Posterior cingulate gyrus (tissue), 11 donors: ENCODE measurements around the gene SOCS1.
"Not testable (repeated sequence)": the region's sequence is repeated elsewhere in the genome, so short reads cannot be mapped to it uniquely, and the experiment has no call there.

Experiments used
- DNase-seq, 10 donors: peaks; one replicate each; pipeline versions ENCODE4 v3.0.0 to v3.0.0-alpha.2; 2020 to 2021; ENCODE audit warnings: mixed read lengths in 3 of 10
- intact Hi-C: fragments of 100-400 bp; cut with DNase I; formaldehyde crosslinking; loops from one replicate; pipeline ENCODE4 v1.15.1; 2023

SOCS1 gene, protein sequence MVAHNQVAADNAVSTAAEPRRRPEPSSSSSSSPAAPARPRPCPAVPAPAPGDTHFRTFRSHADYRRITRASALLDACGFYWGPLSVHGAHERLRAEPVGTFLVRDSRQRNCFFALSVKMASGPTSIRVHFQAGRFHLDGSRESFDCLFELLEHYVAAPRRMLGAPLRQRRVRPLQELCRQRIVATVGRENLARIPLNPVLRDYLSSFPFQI

DNA sequence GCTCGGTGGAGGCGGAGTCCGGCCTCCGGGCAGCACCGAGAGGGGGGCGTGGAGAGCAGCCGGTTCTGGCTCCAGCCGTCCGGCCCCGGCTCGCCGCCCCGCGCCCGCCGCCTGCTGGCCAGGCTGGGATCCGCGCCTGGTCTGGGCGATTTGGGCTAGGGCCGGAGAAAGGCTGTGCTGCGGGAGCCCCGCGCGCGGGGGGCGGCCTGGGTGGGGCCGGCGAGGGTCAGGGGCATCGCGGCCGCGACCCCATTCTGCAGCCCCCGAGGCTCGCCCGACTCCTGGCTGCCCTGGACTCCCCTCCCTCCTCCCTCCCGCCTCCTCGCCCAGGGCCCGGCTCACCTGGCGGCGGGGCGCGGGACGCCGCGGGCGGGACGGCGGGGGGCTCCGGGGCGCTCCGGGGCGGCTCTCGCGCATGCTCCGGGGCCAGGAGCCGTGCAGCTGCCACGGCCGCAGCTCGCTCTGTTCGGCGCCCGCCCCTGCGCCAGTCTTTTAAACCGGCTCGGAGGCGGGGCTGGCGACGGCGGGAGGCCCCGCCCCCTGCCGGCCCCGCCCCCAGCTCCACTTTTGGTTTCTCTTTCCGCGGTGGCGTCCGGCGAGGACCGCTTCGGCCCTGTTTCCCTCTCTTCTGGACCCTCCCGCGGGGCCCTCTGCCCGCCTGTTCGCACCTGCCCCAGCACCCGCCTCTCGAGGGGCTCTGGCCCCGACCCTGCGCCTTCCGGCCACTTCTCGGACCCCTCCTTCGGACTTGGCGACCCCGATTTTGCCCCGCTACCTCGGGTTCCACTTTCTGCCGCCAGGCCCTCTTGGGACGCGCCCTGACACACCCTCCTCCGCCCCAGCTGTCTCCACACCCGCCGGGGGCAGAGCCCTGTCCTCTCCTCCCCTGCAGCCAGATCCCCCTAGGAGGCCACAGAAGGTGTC is at the start of gene SOCS1:
Gene SOCS1, minus strand, starts transcription at position 468 of the 924 bp plus-strand sequence. CDS start 726 bp downstream, outside the sequence.
- DNase-seq, result peak; percentile 63 to 97 (median 72)
- intact Hi-C loops, result loop anchor here (2.0 kb wide), 2 partner anchors 285 to 291 kb away; no protein-coding TSS in a partner anchor

DNA sequence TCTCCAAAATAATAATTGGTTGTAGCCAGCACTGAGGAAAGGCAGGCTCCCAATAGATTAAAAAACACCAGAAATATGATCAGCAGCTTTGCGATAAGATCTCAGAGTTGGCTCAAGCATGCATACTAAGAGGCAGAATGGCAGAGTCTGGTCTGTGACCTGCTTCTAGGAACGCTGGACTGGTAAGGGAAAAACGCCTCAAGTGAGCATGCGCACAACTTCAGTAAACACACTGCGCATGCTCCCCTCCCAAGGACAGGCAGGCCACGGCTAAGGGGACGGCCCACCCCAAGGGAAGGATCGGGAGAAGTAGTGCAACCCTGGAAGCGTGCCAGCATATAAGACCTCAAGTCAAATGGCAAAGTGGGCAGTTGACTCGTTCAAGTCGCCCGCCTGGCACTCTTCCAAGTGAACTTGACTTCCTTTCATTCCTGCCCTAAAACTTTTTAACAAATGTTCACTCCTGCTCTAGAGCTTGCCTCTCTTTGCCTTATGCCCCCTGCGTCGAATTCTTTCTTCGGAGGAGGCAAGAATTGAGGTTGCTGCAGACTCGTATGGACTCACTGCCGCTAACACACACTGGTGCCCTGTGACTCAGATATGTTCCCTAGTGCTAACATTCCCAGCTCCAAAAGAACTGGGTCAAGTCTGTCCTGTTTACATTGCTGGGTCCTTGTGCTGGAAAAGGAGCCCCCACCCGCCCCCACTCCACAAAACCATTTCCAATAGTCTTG is 47.6 kb upstream of the SOCS1 start:
- intact Hi-C loops, result no loop called here
- no peak for DNase-seq

DNA sequence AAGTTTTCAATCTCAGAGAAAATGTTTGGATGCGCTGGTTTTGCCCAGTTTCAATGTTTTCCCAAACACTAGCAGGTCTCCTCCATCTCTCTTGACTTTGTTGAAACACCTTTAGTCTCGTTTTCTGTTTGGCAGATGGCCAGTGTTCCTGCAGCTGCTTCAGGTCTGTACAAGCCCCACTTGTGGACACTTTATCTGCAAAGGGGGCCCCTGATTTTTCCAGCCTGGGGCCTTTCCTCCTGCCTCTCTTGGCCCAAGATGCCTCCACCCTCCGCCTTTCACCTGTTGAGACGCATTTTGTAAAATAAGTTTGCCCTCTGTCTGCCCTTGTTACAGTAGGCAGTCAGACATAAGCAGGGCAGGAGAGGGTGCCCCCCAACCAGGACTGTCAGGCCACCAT is 47.0 kb upstream of the SOCS1 start:
- intact Hi-C loops, result no loop called here

DNA sequence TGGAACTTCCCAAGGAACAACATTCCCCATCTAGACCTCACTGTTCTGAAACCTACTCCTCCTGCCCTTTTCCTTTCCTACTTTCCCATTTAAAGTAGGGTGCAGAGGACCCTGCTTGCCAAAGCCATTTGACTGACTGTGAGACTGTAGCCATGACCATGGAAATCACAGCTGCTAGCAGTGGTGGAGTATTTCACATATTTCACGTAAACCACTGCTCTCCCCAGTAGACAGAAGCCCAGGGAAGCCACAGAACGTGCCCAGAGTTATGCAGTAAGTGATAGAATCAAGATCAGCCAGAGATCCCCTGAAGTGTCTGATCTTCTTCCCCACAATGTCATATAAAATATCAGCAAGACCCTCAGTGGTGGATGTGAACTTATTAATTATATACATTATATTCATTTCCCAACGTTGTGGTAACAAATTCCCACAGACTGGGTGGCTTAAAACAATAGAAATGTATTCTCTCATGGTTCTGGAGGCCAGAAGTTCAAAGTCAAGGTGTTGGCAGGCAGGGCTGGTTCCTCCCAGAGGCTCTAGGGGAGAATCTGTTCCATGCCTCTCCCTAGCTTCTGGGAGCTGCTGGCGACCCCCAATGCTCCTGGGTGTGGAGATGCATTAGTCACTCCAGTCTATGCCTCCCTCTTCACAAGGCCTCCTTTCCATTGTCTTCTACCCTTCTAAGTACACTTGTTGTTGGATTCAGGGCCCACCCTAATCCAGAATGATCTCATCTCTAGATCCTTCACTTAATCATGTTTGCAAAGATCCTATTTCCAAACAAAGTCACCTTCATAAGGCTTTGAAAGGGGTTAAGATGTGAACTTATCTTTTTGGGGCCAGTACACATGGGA is 45.9 kb upstream of the SOCS1 start:
- DNase-seq, result no peak
- intact Hi-C loops, result no loop called here

More for the DNA sequence above, 47.0 kb upstream of the SOCS1 start:
- no peak for DNase-seq

DNA sequence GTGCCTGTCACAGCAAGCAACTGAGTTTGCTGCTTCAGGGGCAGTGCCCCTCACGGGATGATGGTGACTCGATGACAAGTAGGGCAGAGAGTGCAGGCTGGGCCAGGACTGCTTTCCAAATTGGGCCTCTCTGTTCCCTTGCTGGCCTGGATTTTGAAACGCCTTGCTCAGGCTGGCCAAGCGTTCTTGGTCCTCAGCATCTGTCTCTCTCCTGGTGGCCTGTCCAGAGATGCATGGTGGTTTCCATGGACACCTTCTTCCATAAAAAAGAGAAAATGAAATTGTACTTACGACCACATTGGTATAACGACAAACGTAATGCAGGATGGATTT is 44.5 kb upstream of the SOCS1 start:
- intact Hi-C loops, result no loop called here

DNA sequence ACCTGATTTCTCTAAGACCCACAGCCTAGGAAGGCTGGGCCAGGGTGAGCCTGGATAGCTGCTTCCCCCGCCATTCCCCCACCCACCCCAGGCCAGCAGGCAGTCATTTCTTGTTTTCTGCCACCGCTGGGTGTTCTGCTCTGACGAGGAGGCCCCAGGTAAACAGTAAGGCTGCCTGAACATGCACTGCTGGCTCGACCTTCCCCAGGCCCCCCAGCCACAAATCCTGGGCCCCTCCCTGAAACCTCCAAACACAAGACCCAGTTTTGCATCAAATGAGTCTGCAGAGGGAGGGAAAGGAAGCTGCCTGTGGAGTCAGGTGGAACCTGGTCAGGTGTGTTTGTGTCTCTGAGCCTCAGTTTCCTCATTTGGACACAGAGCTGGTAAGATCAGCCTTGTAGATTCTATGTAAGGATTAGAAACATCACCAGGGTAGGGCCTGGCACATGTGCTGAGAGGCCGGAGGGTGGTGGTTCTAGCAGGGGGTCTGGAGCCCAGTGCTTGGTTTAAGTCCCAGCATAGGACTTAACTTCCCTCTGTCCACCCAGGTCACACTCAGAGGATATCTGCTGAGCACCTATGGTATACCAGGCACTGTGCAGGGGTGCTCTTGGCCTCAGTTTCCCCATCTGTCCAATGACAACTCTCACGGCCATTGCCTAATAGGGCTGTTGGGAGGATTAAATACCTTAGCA is 44.0 kb upstream of the SOCS1 start:
- no peak for DNase-seq
- intact Hi-C loops, result no loop called here

More for the DNA sequence above, 44.5 kb upstream of the SOCS1 start:
- no peak for DNase-seq

DNA sequence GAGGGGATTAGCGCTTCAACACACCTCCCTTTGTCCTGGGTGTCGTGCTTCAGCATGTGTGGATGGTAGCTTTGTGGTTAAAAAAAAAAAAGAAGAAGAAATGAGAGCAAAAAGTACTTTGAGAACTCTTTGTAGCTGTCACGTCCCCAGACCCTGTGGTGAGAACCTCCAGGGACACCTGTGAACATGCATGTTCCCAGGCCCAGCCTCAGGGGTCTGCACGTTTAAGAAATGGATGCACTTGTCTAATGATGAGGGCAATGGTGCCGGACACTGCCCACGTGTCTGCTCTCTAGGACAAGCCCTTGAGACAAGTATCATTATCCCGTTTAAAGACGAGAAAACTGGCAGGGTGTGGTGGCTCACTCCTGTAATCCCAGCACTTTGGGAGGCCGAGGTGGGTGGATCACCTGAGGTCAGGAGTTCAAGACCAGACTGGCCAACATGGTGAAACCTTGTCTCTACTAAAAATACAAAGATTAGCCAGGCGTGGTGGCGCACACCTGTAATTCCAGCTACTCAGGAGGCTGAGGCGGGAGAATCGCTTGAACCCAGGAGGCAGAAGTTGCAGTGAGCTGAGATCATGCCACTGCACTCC is 43.0 kb upstream of the SOCS1 start:
- intact Hi-C loops, DNase-seq: not testable (repeated sequence)

DNA sequence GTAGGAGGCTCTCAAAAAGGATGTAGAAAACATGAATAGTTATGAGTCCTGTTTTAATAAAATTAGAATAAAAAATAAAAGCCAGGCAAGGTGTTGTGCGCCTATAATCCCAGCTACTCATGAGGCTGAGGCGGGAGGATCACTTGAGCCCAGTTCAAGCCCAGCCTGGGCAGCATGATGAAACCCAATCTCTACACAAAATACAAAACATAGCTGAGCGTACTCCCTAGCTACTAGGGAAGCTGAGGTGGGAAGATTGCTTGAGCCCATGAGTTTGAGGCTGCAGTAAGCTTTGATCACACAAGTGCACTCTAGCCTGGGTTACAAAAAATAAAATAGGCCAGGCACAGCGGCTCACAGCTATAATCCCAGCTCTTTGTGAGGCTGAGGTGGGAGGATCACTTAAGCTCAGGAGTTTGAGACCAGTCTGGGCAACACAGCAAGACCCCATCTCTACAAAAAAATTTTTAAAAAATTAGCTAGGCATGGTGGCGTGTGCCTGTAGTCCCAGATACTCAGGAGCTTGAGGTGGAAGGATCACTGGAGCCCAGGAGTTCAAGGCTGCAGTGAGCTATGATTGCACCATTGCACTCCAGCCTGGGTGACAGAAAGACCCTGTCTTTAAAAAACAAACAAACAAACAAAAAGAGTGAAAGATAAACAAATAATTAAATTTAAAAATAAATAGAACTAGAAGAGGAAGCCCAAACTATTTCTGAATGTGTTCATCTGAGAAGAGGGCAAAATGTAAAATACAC is 42.3 kb upstream of the SOCS1 start:
- intact Hi-C loops, result no loop called here
- no peak for DNase-seq

DNA sequence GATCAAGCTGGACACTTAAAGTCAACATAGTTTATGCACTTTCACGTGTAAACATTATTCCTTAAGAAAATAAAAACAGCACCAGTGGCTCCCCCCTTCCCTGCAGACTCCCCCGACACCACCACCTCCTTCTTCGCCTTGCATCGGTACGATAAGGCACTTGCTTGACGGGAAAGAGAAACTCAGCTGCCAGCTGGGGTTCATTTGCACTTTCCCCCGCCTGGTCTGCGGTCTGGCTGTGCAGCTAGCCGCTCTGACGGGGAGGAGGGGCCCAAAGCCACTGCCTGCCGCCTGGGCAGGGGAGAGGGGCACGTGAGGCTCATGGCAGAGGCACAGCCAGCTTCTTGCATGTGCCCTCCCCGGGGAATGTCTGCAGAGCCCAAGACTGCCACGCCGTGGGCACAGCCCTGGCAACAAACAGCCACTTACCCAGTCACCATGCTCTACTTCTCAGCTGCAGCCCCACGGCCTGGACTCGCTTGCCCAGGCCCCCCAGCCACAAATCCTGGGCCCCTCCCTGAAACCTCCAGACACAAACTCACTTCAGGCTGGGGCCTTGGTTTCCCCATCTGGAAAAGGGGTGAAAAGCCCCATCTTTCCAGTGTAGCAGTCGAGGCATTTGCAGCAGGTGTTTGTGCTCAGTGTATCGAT is 41.6 kb upstream of the SOCS1 start:
- peak; percentile 57 to 97 (median 71) for DNase-seq
- intact Hi-C loops, result no loop called here

DNA sequence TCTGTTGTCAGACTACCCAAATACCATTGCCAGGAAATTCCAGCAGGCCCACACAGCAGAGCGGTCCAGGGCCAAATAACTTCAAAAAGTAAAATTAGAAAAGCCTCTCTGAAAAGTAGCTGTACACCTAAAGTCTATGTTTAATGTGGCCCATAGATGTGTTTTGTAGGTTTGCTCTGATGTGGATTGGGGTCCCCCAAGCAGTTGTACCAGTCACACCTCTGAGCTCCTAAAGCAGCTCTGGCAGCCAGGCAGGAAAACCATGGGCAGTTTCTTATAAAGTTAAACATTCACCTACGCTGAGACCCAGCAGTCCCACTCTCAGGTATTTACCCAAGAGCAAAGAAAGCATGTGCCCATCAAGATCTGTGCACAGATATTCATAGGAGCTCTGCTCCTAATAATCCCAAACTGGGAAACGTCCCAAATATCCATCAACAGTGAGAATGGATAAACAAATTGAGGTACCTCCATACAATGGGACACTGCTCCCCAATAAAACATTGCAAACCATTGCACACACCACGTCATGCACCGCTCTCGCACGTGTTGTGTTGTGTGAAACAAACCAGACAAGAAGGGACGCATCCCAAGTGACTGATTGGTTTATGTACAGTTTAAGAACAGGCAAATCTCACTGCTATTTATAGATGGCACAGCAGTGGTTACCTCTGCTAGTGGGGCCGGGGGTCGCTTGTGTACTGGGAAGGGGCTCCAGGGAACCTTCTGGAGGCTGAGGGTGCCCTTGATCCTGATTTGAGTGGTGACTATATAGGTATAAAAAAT is 40.9 kb upstream of the SOCS1 start:
- no peak for DNase-seq
- intact Hi-C loops, result no loop called here

DNA sequence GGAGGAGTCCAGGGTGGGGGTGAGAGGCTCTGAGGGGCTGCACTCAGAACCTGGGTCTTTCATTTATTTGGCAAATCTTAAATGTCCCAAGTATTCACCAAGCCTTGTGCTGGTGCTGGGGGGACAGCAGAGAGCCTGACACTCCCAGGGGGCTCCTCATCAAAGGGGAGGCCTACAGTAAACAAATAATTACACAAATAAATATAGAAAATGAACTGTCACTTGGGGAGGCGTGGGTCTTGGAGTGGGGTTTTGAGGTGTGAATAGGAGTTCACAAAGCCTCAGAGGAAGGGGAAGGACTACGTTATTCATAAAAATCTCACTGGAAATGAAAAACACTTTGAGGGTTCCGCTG is 40.3 kb upstream of the SOCS1 start:
- intact Hi-C loops, result no loop called here

DNA sequence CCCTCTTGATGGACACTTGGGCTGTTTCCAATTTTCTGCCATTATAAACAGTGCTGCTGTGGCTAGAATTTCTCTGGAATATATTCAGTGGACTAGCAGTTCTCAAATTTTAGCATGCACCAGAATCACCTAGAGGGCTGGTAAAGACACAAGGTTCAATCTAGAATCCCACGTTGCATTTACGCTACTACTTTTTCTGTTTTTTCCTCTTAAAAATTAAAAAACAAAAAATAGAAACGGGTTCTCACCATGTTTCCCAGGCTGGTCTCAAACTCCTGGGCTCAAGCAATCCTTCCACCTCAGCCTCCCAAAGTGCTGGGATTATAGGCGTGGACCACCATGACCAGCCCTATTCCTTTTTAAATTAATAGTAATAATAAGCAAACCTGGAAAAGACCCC is 39.7 kb upstream of the SOCS1 start:
- intact Hi-C loops, result no loop called here
- no peak for DNase-seq

More for the DNA sequence above, 40.3 kb upstream of the SOCS1 start:
- DNase-seq, result no peak

DNA sequence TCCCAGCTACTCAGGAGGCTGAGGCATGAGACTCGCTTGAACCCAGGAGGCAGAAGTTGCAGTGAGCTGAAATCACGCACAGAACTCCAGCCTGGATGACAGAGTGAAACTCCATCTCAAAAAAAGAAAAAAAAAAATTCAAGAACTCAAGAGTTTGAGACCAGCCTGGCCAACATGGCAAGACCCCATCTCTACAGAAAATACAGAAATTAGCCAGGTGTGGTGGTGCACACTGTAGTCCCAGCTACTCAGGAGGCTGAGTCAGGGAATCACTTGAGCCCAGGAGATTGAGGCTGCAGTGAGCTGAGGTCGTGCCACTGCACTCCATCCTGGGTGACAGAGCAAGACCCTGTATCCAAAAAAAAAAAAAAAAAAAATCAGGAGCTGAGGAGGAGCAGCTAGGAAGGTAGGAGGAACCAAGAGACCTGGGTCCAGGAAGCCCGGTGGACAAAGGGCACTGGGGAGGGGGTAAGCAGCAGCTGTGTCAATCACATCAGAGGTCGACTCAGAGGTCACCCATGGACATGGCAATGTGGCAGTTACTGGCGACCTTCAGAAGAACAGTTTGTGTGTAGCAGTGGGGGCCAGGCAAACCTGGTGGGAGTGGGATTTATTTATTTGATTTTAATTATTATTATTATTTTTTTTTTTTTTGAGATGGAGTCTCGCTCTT is 36.2 kb upstream of the SOCS1 start:
- intact Hi-C loops, result no loop called here
- DNase-seq, result no peak

DNA sequence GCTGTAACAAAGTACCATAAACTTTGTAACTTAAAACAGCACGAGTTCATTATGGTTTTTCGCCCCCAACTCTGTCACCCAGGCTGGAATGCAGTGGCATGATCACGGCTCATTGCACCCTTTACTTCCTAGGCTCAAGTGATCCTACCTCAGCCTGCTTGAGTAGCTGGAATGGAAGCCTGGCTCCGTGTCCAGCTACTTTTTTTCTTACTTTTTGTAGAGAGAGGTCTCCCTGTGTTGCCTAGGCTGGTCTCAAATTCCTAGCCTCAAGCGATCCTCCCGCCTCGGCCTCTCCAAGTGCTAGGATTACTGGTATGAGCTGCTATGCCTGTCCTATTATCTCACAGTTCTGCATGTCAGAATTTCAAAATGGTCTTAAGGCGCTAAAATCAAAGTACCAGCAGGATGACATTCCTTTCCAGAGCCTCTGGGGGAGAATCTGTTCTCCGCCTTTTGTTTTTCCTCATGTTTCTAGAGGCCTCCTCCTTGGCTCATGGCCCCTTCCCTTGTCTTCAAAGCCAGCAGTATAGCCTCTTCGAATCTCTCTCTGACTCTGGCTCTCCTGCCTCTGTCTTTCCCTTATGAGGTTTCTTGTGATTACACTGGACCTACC is 35.2 kb upstream of the SOCS1 start:
- no peak for DNase-seq
- intact Hi-C loops, result no loop called here

DNA sequence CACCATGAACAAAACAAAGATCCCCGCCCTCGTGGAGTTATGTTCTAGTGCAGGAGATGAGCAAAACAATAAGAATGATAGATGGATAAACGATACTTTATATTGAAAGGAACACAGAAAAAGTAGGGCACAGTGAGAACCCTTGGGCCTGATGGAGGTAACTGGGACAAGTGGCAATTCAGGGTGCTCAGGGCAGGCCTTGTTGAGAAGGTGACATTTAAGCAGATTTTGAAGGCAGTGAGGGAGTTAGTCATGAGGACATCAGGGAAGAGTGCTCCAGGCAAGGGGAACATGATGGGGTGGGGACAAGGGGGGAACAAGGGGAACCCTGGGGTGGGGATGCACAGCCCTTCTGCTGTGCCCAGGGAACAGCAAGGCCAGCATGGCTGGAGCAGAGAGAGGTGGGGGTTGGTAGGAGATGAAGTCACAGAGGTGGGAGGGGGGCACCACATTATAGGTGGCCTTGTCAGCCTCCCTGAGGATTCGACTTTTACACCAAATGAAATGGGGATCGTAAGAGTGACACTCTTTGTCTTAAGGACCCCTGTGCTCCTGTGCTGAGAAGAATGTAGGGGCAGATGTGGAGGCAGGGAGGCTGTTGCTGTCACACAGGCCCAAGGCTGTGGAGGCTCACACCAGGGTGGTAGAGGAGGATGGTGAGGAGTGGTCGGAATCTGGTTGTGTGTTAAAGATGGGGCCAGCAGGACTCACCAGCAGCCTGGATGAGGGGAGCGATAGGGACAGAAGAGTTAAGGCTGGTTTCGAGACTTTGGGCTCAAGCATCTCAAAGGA is 34.3 kb upstream of the SOCS1 start:
- DNase-seq, result no peak
- intact Hi-C loops, result no loop called here

DNA sequence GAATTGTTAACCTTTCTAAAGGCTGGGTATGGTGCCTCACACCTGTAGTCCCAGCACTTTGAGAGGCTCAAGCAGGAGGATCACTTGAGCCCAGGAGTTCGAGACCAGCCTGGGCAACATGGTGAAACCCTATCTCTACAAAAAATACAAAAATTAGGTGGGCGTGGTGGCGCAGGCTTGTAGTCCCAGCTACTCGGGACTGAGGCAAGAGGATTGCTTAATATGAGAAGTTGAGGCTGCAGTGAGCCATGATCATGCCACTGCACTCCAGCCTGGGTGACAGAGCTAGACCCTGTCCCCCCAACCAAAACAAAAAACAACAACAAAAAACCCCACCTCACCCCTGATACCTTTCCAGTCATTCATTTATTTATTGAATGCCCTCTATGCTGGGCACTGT is 33.7 kb upstream of the SOCS1 start:
- intact Hi-C loops, result not testable (repeated sequence)

More for the DNA sequence above, 33.7 kb upstream of the SOCS1 start:
- DNase-seq, result not testable (repeated sequence)
